Stimulated activated CD4-positive, alpha-beta T cell treated with anti-CD3 and anti-CD28 coated beads, TNF-alpha, amount 100 ng/mL, for 24 hours (primary cell): ENCODE results near the gene COL23A1.

Experiments
- DNase-seq, 3 experiments: peaks; one replicate each; pipeline ENCODE4 v3.0.0-alpha.2; 2020; ENCODE audit warnings: low read depth in 3 of 3

The COL23A1 gene

GRCh38 chr5:178339272-178339671 is 250.9 kb downstream of the COL23A1 start:
- no peak for DNase-seq

DNA sequence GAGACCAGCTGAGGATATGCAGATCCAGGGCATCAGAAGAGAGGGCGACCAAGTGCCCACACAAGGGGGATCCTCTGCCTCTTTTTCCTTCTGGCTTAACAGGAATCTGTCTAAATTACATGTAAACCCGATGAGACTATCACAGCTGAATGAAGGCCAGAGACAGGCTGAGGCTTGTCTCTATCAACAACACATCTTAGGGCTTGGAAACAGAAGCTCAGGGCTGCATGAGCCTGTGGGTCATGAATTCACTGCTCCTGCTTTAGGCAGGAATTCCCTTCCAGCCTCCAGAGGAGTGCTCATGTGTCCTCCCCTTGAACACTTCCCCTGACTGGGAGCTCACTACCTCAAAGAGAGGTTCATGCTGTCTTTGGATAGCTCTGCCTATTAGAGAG is 251.4 kb downstream of the COL23A1 start:
- no peak for DNase-seq

DNA sequence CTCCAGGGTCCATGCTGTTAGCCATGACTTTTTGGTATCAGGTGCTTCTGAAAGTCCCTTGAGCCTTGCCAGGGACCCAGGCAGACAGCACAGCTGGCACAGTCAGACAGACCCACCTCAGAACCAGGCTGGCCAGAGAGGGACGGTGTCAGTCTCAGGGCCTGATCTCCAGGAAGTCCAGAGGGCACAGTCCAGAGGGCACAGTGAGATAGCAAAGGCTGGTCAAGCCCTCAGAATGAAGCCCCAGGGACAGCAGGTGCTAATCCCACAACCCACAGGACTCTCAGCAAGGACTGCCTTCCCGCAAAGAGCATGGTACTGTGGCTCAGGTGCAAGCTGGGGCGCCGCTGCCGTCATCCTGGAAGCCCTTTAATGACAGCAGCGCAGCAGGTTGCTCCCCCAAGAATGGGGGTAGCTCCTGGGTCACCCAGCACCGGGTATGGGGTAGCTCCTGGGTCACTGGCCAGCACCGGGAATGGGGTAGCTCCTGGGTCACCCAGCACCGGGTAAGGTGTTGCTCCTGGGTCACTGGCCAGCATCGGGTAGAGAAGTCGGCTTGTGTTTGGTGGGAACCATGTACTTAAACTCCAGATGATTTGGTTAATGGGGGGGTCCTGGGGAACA is 252.0 kb downstream of the COL23A1 start:
- no peak for DNase-seq

GRCh38 chr5:178337334-178337741 is 252.9 kb downstream of the COL23A1 start:
- no peak for DNase-seq

DNA sequence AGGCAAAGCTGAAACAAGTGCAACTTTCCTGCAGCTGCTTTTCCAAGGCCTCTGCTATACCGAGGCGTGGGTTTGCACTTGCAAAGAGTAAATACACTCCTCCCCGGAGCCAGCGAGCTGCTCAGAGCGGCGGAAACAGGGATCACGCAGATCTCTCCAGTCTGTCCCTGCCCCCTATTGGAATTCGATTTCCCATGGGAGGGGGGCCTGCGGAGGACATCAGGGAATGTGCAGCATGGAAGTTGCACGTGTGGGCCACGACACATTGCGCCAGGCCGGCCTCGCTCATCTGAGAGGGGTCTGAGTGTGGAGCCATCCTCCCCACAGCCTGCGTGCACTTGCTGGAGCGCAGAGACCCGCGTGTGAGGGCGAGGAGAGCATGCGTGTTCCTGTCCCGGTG is 253.3 kb downstream of the COL23A1 start:
- DNase-seq = no peak

DNA sequence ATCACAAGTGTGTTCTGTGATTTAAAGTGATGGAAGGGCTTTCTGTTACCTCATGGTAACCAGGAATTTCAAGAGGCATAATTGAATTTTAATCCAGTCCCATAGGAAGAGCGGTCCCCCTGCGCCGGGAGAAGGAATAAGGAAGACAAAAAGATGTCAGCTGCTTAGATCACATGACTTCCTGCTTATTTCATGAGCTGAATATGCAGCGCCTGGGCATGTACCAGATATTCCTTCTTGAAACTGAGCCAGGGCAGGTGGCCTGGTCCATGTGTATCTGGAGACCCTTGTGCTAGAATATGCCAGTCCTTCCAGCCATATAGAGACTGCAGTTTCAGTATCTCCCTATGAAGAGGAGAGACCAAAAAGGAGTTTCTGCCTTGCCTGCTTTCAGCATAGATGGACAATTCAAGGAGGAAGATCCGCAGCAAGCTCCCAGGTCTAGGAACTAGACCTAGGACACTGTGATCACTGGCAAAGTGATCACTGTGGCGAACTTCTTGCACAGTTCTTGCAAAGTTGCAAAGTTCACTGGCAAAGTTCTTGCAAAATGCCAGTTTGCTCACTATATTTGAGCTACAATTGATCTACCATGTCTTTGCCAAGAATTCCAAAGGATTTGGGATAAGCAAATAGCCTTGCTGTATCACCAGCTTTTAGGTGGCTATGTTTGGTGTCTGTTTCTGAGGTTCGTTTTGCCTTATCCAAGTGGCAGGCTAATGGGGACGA is 254.7 kb downstream of the COL23A1 start:
- DNase-seq = no peak

GRCh38 chr5:178334861-178335260 is 255.3 kb downstream of the COL23A1 start:
- no peak for DNase-seq

- DNase-seq = no peak
Measured at GRCh38 chr5:178333821-178334481, 256.2 kb downstream of the COL23A1 start.

- no peak for DNase-seq
Measured at GRCh38 chr5:178332210-178332641, 258.0 kb downstream of the COL23A1 start.

DNA sequence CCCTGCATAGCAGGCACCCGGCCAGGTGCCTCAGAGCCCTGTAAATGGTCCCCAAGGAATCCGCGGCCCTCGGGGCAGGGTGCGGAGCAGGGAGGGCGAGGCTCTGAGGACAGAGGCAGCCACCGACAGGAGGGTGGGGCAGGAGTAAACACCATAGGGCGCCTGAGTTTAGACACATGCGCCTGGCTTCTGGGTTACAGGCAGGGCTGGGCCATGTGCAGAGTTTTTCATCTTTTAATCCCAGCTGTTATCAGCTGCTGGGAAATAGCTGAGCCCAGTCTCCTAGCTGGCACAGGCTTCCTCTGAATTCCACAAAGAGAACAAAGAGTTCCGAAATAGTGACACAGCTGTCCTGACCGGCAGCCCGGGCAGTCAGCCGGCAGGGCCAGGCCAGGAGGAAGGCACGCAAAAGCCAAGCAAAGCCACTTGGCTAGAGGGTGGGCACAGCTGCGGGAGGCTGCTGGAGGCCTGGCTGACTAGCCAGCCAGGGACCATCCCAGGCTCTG is 258.6 kb downstream of the COL23A1 start:
- no peak for DNase-seq

- no peak for DNase-seq
Measured at GRCh38 chr5:178330791-178331404, 259.3 kb downstream of the COL23A1 start.

DNA sequence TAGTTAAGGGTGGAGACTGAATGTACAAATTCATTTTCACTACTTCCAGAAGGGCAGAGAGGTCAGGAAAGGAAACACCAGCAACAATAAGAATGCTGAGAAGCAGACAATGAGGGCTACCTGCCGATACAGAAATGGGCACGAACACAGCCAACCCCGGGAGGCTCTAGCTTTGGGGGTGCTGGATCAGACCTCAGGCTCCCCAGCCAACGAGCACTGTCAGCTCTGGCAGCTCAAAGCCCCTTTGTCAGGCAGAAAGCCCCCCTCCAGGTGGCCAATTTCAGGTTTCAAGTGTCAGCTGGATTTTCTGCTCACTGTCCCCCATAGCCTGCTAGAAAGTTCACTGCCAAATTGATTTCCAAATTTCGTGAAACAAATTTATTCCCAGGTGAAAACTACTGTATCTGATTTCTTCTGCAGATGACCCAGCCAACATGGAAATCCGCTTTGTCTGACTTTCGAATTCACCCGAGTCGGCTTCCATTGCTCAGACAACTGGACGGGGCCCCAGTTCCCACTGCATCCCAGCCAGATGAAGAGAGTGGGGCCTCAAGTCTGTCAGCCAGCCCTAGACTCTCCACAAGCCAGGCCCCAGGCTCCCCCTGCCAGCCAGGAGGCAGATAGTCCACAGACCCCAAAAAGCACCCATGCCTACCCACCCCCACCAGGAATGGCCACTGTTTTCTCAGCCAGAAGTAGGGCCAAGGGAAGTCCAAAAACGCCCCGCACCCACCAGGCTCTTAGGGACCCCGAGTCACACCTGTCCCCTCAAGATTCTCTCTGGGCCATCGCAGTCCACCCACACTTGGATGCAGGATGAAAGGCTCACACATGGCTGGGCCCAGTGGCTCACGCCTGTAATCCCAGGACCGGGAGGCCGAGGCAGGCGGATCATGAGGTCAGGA is 261.1 kb downstream of the COL23A1 start:
- DNase-seq = no peak

- no peak for DNase-seq
Measured at GRCh38 chr5:178327931-178328711, 262.1 kb downstream of the COL23A1 start.

DNA sequence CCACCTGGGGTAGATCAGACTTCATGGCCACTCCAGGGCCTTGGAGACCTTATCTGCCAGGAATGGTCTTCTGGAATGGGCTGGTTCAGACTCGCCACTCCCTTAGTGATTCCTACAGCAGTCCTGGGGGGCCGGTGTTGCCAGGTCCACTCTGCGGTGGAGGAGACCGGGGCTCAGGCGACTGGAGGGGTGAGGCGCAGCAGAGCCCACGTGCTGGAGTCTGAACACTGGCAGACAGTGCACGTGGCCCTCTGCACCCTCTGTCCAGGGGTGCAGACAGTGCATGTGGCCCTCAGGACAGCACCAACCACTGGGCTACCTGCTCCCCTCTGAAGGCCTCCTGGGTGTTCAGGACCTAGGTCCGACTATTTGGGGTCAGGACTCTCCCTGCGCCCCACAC is 262.7 kb downstream of the COL23A1 start:
- no peak for DNase-seq

- DNase-seq = no peak
Measured at GRCh38 chr5:178326374-178326715, 263.8 kb downstream of the COL23A1 start.

DNA sequence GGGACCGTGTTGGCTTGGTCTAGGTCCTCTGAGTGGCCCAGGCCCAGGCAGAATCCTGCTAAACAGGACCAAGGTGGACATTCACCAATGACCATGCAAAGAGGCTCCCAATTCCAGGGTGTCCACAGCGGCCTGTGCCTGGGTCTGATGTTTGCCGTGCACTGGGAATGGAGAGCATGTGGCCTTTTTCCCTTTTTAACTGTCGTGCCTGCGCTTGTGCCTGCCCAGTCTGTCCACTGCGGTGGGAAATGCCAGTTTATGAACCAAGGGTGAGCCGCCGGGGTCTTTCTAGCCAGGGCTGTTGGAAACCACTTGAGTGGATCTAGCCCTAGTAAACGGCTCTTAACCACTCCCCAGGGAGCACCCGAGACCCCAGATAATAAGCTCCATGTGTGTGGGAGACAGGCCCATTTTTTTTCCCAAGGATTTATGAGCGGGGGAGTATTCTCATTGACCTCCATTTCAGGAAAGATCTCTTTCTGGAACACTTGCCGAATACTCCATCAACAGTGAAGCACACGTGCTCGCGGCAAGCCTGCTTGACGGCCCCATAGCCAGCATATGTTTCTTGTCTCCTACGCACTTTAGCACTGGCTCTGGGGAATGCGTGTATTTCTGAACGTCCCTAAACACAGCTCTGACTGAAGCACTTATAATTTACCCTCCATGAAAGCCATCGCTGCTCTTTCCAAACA is 264.4 kb downstream of the COL23A1 start:
- no peak for DNase-seq

DNA sequence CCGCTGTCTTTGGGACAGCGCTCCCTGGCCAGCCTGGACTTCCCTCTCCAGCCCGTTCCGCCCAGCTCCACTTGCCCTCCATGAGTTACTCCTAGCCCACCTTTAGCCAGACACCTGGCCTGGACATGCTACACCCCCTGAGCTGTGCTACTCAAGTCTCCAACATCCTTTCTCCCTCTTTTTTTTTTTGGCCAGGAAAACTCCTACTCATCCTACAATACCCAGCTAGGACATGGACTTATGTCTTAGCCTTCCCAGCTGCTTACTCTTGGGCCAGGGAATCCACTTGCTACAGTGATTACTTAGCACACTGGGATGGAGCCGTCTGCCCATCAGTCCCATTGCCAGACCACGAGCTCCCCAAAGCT is 264.9 kb downstream of the COL23A1 start:
- DNase-seq = no peak

DNA sequence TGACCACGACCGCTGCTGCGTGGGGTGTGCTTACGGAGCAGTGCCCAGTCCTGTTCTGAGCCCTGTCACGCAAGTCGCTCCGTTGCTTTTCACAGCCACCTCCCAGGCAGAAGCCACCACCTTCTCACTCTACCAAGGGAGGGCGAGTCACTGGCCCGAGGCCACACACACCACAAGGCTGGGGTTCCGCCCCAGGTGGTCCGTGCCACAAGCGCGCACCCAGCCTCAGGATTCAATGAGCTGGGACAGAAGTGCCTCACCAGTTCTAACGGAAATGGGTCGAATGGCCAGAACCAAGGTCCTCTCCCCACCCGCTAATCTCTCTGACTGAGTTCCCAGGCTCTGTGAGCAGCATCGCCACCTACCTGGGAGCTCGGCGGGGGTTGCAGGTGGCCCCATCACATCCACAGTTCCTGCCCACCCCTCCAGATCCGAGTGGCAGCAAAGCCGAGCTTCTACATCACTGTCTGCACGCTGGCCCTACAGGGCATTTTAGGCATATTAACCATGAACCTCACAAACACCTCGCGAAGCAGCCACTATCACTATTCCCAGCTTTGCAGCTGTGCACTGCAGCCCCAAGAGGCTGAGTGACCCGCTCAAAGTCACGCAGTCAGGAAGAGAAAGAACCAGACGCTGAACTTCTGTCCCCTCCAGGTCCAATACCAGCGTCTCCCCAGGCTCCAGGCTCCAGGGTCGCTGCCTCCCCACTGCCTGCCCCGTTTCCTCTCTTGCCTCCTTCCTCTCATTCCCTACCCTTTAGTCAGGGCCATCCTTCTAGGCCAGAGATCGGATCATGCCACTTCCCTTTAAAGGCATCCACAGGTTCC is 265.5 kb downstream of the COL23A1 start:
- DNase-seq = no peak

- DNase-seq = no peak
Measured at GRCh38 chr5:178323961-178324360, 266.2 kb downstream of the COL23A1 start.
